Esophagus muscularis mucosa (tissue), 3 donors: ENCODE measurements around the gene CLIC1.

Experiments
- POLR2A ChIP-seq: fragments of 450-650 bp; IDR thresholded peaks from one replicate; pipeline ENCODE4 v1.6.1; 2017; ENCODE audit warnings: antibody characterized with exemption, moderate library complexity, mild to moderate bottlenecking, low read depth
- POLR2AphosphoS5 ChIP-seq, 2 donors: sonication (generic); formaldehyde crosslinking; IDR thresholded peaks; one replicate each; pipeline ENCODE4 v1.6.1; 2017; ENCODE audit warnings: antibody characterized with exemption in 2 of 2
- TF ChIP-seq, protein P1 (sequence below), 3 experiments: fragments of 200-600 bp in 2 of 3; fragments of 450-650 bp in 1 of 3; sonication (generic) in 2 of 3; IDR thresholded peaks; one replicate each; pipeline ENCODE4 v1.5.1; 2017 to 2019; ENCODE audit warnings: antibody characterized with exemption in 3 of 3, mild to moderate bottlenecking in 2 of 3, moderate library complexity in 1 of 3

DNA sequence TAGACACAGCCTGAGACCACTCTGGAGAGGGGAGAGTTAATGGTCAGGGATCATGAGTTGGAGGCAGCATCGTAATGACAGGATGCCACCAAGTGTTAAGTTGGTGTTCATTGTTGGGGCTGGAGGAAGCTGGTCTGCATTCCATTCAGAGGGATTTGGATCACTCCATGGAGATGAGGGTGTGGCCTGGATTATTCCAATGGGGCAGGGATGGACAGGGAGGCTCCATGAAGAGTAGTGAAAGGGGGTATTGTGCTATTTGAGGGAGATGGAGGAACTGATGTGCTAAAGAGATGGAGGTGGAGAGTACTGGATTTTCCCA is 27.2 kb upstream of the CLIC1 start:
- no peak for TF ChIP-seq POLR2A
- TF ChIP-seq, protein P1, sequence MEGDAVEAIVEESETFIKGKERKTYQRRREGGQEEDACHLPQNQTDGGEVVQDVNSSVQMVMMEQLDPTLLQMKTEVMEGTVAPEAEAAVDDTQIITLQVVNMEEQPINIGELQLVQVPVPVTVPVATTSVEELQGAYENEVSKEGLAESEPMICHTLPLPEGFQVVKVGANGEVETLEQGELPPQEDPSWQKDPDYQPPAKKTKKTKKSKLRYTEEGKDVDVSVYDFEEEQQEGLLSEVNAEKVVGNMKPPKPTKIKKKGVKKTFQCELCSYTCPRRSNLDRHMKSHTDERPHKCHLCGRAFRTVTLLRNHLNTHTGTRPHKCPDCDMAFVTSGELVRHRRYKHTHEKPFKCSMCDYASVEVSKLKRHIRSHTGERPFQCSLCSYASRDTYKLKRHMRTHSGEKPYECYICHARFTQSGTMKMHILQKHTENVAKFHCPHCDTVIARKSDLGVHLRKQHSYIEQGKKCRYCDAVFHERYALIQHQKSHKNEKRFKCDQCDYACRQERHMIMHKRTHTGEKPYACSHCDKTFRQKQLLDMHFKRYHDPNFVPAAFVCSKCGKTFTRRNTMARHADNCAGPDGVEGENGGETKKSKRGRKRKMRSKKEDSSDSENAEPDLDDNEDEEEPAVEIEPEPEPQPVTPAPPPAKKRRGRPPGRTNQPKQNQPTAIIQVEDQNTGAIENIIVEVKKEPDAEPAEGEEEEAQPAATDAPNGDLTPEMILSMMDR (IDR thresholded peaks at IDR 0.05), result no peak
- no peak for TF ChIP-seq POLR2AphosphoS5 (IDR thresholded peaks at IDR 0.05)
